ENCODE results near the gene HPS5. TPM values are rescaled to one million over a fixed set of nuclear protein-coding genes. Genes with fewer than 3 reads are reported as not detected.
A peak's percentile ranks its signal among the peaks of the same experiment; 100 is the strongest.

HPS5 gene
- polyA plus RNA-seq, 1 donor: 18.2 TPM

- no peaks in the 10 kb centered on the region for H3K27me3 ChIP-seq (ENCODE audit: control insufficient read depth, insufficient read depth, low read length)
- DNase-seq: no peak
- H3K9me3 ChIP-seq (ENCODE audit: control insufficient read depth, low read depth, low read length): no peaks in the 10 kb centered on the region
- 0% methylated on average over 2 of the region's 4 CpGs for WGBS (ENCODE audit: insufficient coverage, low lambda C conversion rate)
- H3K36me3 ChIP-seq (ENCODE audit: control insufficient read depth, insufficient read depth, low read length): peaks cover 5% of the 10 kb centered on the region
- peak overlapping the region; percentile 95 for H3K27ac ChIP-seq (ENCODE audit: low read length)
- peak overlapping the region; percentile 84 for H3K4me3 ChIP-seq (ENCODE audit: low read length)
- peaks cover 12% of the 10 kb centered on the region for H3K4me1 ChIP-seq (ENCODE audit: control insufficient read depth, insufficient read depth, low read length)
These were observed 367 bp downstream of the HPS5 start for GRCh38 chr11:18321578-18321968.

GRCh38 chr11:18320617-18321016 is 1.3 kb downstream of the HPS5 start:
- no peak for DNase-seq
- H3K27ac ChIP-seq (ENCODE audit: low read length): peak overlapping the region; percentile 95
- peaks cover 12% of the 10 kb centered on the region for H3K4me1 ChIP-seq (ENCODE audit: control insufficient read depth, insufficient read depth, low read length)
- H3K4me3 ChIP-seq (ENCODE audit: low read length): peak overlapping the region; percentile 84
- H3K27me3 ChIP-seq (ENCODE audit: control insufficient read depth, insufficient read depth, low read length): no peaks in the 10 kb centered on the region
- peaks cover 8% of the 10 kb centered on the region for H3K36me3 ChIP-seq (ENCODE audit: control insufficient read depth, insufficient read depth, low read length)
- no peaks in the 10 kb centered on the region for H3K9me3 ChIP-seq (ENCODE audit: control insufficient read depth, low read depth, low read length)

- Histone ChIP-seq H3K9me3 (ENCODE audit: control insufficient read depth, low read depth, low read length) (no peaks in the 10 kb centered on the region), H3K27me3 (ENCODE audit: control insufficient read depth, insufficient read depth, low read length) (no peaks in the 10 kb centered on the region), H3K4me1 (ENCODE audit: control insufficient read depth, insufficient read depth, low read length) (peaks cover 12% of the 10 kb centered on the region), H3K4me3 (ENCODE audit: low read length) (no peak overlapping the region), H3K36me3 (ENCODE audit: control insufficient read depth, insufficient read depth, low read length) (peaks cover 6% of the 10 kb centered on the region), H3K27ac (ENCODE audit: low read length) (no peak overlapping the region)
- 90% methylated on average over 2 of the region's 3 CpGs for WGBS (ENCODE audit: insufficient coverage, low lambda C conversion rate)
- DNase-seq: peak in 1 of 2 donors; percentile 6
These were observed 2.0 kb downstream of the HPS5 start for GRCh38 chr11:18319914-18320313.

- Histone ChIP-seq H3K36me3 (ENCODE audit: control insufficient read depth, insufficient read depth, low read length) (peaks cover 3% of the 10 kb centered on the region), H3K4me1 (ENCODE audit: control insufficient read depth, insufficient read depth, low read length) (no peaks in the 10 kb centered on the region), H3K27ac (ENCODE audit: low read length) (no peak overlapping the region), H3K27me3 (ENCODE audit: control insufficient read depth, insufficient read depth, low read length) (no peaks in the 10 kb centered on the region), H3K9me3 (ENCODE audit: control insufficient read depth, low read depth, low read length) (no peaks in the 10 kb centered on the region), H3K4me3 (ENCODE audit: low read length) (no peak overlapping the region)
- DNase-seq: peak in 1 of 2 donors; percentile 57
- no CpG with 5 or more reads among the region's 4 CpGs for WGBS (ENCODE audit: insufficient coverage, low lambda C conversion rate)
These were observed 4.4 kb downstream of the HPS5 start for GRCh38 chr11:18317551-18317950.

GRCh38 chr11:18315893-18316292 is 6.0 kb downstream of the HPS5 start:
- no peaks in the 10 kb centered on the region for H3K4me1 ChIP-seq (ENCODE audit: control insufficient read depth, insufficient read depth, low read length)
- WGBS (ENCODE audit: insufficient coverage, low lambda C conversion rate): 100% methylated on average over 1 of the region's 2 CpGs

GRCh38 chr11:18314784-18315523 is 7.0 kb downstream of the HPS5 start:
- DNase-seq: no peak
- Histone ChIP-seq H3K4me1 (ENCODE audit: control insufficient read depth, insufficient read depth, low read length) (no peaks in the 10 kb centered on the region), H3K4me3 (ENCODE audit: low read length) (no peak overlapping the region), H3K9me3 (ENCODE audit: control insufficient read depth, low read depth, low read length) (no peaks in the 10 kb centered on the region), H3K36me3 (ENCODE audit: control insufficient read depth, insufficient read depth, low read length) (peaks cover 20% of the 10 kb centered on the region), H3K27me3 (ENCODE audit: control insufficient read depth, insufficient read depth, low read length) (no peaks in the 10 kb centered on the region), H3K27ac (ENCODE audit: low read length) (no peak overlapping the region)
- 100% methylated on average over 1 of the region's 9 CpGs for WGBS (ENCODE audit: insufficient coverage, low lambda C conversion rate)

More at GRCh38 chr11:18315893-18316292, 6.0 kb downstream of the HPS5 start:
- Histone ChIP-seq H3K27ac (ENCODE audit: low read length) (no peak overlapping the region), H3K27me3 (ENCODE audit: control insufficient read depth, insufficient read depth, low read length) (no peaks in the 10 kb centered on the region), H3K9me3 (ENCODE audit: control insufficient read depth, low read depth, low read length) (no peaks in the 10 kb centered on the region), H3K36me3 (ENCODE audit: control insufficient read depth, insufficient read depth, low read length) (peaks cover 11% of the 10 kb centered on the region), H3K4me3 (ENCODE audit: low read length) (no peak overlapping the region)
- no peak for DNase-seq

GRCh38 chr11:18313965-18314763 is 7.8 kb downstream of the HPS5 start:
- H3K27ac ChIP-seq (ENCODE audit: low read length): no peak overlapping the region
- peaks cover 25% of the 10 kb centered on the region for H3K36me3 ChIP-seq (ENCODE audit: control insufficient read depth, insufficient read depth, low read length)
- no peaks in the 10 kb centered on the region for H3K4me1 ChIP-seq (ENCODE audit: control insufficient read depth, insufficient read depth, low read length)
- DNase-seq: no peak
- 100% methylated on average over 1 of the region's 10 CpGs for WGBS (ENCODE audit: insufficient coverage, low lambda C conversion rate)
- no peak overlapping the region for H3K4me3 ChIP-seq (ENCODE audit: low read length)
- H3K9me3 ChIP-seq (ENCODE audit: control insufficient read depth, low read depth, low read length): no peaks in the 10 kb centered on the region
- H3K27me3 ChIP-seq (ENCODE audit: control insufficient read depth, insufficient read depth, low read length): no peaks in the 10 kb centered on the region

- no CpG with 5 or more reads among the region's 2 CpGs for WGBS (ENCODE audit: insufficient coverage, low lambda C conversion rate)
- Histone ChIP-seq H3K4me1 (ENCODE audit: control insufficient read depth, insufficient read depth, low read length) (no peaks in the 10 kb centered on the region), H3K9me3 (ENCODE audit: control insufficient read depth, low read depth, low read length) (no peaks in the 10 kb centered on the region), H3K27ac (ENCODE audit: low read length) (no peak overlapping the region), H3K27me3 (ENCODE audit: control insufficient read depth, insufficient read depth, low read length) (no peaks in the 10 kb centered on the region), H3K4me3 (ENCODE audit: low read length) (no peak overlapping the region), H3K36me3 (ENCODE audit: control insufficient read depth, insufficient read depth, low read length) (peaks cover 36% of the 10 kb centered on the region)
- peak; percentile 23 to 65 for DNase-seq
These were observed 9.1 kb downstream of the HPS5 start for GRCh38 chr11:18312663-18313420.

GRCh38 chr11:18312012-18312411 is 9.9 kb downstream of the HPS5 start:
- Histone ChIP-seq H3K4me3 (ENCODE audit: low read length) (no peak overlapping the region), H3K27ac (ENCODE audit: low read length) (no peak overlapping the region), H3K4me1 (ENCODE audit: control insufficient read depth, insufficient read depth, low read length) (no peaks in the 10 kb centered on the region), H3K9me3 (ENCODE audit: control insufficient read depth, low read depth, low read length) (no peaks in the 10 kb centered on the region), H3K36me3 (ENCODE audit: control insufficient read depth, insufficient read depth, low read length) (peaks cover 36% of the 10 kb centered on the region), H3K27me3 (ENCODE audit: control insufficient read depth, insufficient read depth, low read length) (no peaks in the 10 kb centered on the region)
- WGBS (ENCODE audit: insufficient coverage, low lambda C conversion rate): no CpG with 5 or more reads among the region's 3 CpGs
- DNase-seq: no peak

GRCh38 chr11:18310800-18311340 is 11.1 kb downstream of the HPS5 start:
- WGBS (ENCODE audit: insufficient coverage, low lambda C conversion rate): no CpG with 5 or more reads among the region's 6 CpGs
- no peak overlapping the region for H3K27ac ChIP-seq (ENCODE audit: low read length)
- no peak overlapping the region for H3K4me3 ChIP-seq (ENCODE audit: low read length)
- peak in 1 of 2 donors; percentile 36 for DNase-seq
- no peaks in the 10 kb centered on the region for H3K4me1 ChIP-seq (ENCODE audit: control insufficient read depth, insufficient read depth, low read length)
- no peaks in the 10 kb centered on the region for H3K9me3 ChIP-seq (ENCODE audit: control insufficient read depth, low read depth, low read length)
- no peaks in the 10 kb centered on the region for H3K27me3 ChIP-seq (ENCODE audit: control insufficient read depth, insufficient read depth, low read length)
- H3K36me3 ChIP-seq (ENCODE audit: control insufficient read depth, insufficient read depth, low read length): peaks cover 44% of the 10 kb centered on the region
